Uterus (tissue), 2 donors: ENCODE results near the gene STK17A.

Experiments
- CTCF ChIP-seq, 4 experiments: fragments of 200-600 bp in 2 of 4; fragments of 450-650 bp in 2 of 4; sonication (generic) in 2 of 4; IDR thresholded peaks; one replicate each; pipeline ENCODE4 v1.5.1; 2016 to 2019; ENCODE audit warnings: antibody characterized with exemption in 4 of 4, mild to moderate bottlenecking in 2 of 4, moderate library complexity in 1 of 4
- POLR2A ChIP-seq, 2 donors: fragments of 450-650 bp; IDR thresholded peaks; one replicate each; pipeline ENCODE4 v1.6.1; 2016; ENCODE audit warnings: antibody characterized with exemption in 2 of 2, mild to moderate bottlenecking in 1 of 2, moderate library complexity in 1 of 2

GRCh38 chr7:43533801-43534479 lies 49.0 kb upstream of the STK17A start:
- TF ChIP-seq CTCF (IDR thresholded peaks at IDR 0.05), result no peak
- no peak for TF ChIP-seq POLR2A (IDR thresholded peaks at IDR 0.05)
